Hepatocyte (in vitro differentiated cells): ENCODE data around the gene POLR1D.

Experiments used
- CTCF ChIP-seq: fragments of 200-600 bp; sonication (generic); IDR thresholded peaks from 2 replicates; pipeline ENCODE4 v1.5.1; 2016; ENCODE audit warnings: antibody characterized with exemption, mild to moderate bottlenecking; ENCODE audit not compliant: poor library complexity
- EZH2 ChIP-seq: fragments of 200-600 bp; sonication (generic); IDR thresholded peaks from 2 replicates; pipeline ENCODE4 v1.6.1; 2016; ENCODE audit warnings: antibody characterized with exemption, mild to moderate bottlenecking, borderline replicate concordance
- EZH2phosphoT487 ChIP-seq: fragments of 200-600 bp; sonication (generic); IDR thresholded peaks from one replicate; pipeline ENCODE4 v1.6.1; 2018; ENCODE audit warnings: antibody characterized with exemption, mild to moderate bottlenecking, low read depth, moderate library complexity; ENCODE audit not compliant: unreplicated experiment, severe bottlenecking

DNA sequence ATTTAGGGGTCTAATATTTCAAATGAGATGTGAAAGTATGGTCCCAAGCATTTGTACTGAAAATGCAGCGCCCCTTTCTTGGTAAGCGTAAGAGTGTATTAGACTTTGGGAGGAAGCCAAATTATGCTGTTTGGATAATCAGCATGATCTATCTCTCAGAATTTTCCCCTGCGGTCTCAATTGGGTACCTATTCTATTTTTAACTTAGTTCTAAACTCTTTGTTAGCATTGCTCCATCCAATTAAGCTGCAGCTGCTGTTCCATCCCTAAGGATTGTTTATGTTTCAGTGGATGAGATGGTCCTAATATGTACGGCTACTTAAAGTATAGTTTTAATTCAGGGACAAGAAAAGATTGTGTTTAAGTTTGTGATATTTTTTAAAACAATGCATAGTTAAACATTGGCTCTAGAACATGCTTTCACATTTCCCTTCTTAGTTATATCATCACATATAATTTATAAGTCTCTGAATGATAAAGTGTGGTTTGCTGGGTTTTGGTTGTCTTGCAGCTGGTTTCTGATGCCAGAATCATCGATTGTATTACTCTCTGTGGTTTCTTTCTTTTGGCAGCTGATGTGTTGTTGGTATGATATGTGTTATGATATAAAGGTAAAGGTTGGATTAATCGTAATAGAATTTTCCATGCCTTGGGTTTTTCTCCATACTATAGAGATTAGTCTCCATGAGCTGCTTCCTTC lies 15.0 kb downstream of the POLR1D start:
- TF ChIP-seq EZH2 (no peak), CTCF (no peak), EZH2phosphoT487 (no peak)
